ENCODE data around the gene AFAP1L2.

DNA sequence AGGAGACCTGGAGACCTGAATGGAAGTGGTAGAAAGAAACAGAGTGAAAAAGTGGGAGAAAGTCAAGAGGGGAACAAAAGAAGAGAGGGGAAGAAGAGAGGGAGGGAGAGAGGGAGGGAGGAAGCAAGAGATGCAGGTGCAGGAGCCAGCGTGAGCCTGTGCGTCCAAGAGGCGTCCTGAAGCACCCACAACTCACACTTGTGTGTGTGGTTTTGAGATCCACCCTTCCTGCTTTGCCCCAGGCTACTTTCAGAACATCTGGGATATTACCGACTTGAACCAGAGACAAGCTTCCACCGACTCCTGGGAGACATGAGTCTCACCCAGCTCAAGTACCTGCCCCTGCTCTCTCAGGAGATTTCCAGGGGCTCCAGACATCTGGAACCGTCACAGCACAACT lies 9.8 kb downstream of the AFAP1L2 start:
- TF ChIP-seq, protein P1, sequence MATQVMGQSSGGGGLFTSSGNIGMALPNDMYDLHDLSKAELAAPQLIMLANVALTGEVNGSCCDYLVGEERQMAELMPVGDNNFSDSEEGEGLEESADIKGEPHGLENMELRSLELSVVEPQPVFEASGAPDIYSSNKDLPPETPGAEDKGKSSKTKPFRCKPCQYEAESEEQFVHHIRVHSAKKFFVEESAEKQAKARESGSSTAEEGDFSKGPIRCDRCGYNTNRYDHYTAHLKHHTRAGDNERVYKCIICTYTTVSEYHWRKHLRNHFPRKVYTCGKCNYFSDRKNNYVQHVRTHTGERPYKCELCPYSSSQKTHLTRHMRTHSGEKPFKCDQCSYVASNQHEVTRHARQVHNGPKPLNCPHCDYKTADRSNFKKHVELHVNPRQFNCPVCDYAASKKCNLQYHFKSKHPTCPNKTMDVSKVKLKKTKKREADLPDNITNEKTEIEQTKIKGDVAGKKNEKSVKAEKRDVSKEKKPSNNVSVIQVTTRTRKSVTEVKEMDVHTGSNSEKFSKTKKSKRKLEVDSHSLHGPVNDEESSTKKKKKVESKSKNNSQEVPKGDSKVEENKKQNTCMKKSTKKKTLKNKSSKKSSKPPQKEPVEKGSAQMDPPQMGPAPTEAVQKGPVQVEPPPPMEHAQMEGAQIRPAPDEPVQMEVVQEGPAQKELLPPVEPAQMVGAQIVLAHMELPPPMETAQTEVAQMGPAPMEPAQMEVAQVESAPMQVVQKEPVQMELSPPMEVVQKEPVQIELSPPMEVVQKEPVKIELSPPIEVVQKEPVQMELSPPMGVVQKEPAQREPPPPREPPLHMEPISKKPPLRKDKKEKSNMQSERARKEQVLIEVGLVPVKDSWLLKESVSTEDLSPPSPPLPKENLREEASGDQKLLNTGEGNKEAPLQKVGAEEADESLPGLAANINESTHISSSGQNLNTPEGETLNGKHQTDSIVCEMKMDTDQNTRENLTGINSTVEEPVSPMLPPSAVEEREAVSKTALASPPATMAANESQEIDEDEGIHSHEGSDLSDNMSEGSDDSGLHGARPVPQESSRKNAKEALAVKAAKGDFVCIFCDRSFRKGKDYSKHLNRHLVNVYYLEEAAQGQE (IDR thresholded peaks at IDR 0.05; ENCODE audit: low read depth), result no peak
- TF ChIP-seq, protein P2, sequence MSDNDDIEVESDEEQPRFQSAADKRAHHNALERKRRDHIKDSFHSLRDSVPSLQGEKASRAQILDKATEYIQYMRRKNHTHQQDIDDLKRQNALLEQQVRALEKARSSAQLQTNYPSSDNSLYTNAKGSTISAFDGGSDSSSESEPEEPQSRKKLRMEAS (IDR thresholded peaks at IDR 0.05), result no peak
- TF ChIP-seq TAF1 (IDR thresholded peaks at IDR 0.05; ENCODE audit: low read depth) (no peak), EP300 (IDR thresholded peaks at IDR 0.05; ENCODE audit: borderline replicate concordance) (no peak), CREB1 (IDR thresholded peaks at IDR 0.05; ENCODE audit: low read depth) (no peak), EGR1 (IDR thresholded peaks at IDR 0.05) (no peak), RAD21 (IDR thresholded peaks at IDR 0.05; ENCODE audit: low read depth) (no peak), CEBPB (IDR thresholded peaks at IDR 0.05) (no peak), TCF12 (IDR thresholded peaks at IDR 0.05; ENCODE audit: low read depth) (no peak)
- TF ChIP-seq, protein P3, sequence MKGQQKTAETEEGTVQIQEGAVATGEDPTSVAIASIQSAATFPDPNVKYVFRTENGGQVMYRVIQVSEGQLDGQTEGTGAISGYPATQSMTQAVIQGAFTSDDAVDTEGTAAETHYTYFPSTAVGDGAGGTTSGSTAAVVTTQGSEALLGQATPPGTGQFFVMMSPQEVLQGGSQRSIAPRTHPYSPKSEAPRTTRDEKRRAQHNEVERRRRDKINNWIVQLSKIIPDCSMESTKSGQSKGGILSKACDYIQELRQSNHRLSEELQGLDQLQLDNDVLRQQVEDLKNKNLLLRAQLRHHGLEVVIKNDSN (IDR thresholded peaks at IDR 0.05), result no peak
